NCI-H1436 treated with DMSO at 0.1 percent for 48 hours (cell line): ENCODE data around the gene TSPAN14.

Experiments
- DNase-seq: peaks from one replicate; lab custom pipeline; 2025; lab: John Stamatoyannopoulos, UW

The TSPAN14 gene

DNA sequence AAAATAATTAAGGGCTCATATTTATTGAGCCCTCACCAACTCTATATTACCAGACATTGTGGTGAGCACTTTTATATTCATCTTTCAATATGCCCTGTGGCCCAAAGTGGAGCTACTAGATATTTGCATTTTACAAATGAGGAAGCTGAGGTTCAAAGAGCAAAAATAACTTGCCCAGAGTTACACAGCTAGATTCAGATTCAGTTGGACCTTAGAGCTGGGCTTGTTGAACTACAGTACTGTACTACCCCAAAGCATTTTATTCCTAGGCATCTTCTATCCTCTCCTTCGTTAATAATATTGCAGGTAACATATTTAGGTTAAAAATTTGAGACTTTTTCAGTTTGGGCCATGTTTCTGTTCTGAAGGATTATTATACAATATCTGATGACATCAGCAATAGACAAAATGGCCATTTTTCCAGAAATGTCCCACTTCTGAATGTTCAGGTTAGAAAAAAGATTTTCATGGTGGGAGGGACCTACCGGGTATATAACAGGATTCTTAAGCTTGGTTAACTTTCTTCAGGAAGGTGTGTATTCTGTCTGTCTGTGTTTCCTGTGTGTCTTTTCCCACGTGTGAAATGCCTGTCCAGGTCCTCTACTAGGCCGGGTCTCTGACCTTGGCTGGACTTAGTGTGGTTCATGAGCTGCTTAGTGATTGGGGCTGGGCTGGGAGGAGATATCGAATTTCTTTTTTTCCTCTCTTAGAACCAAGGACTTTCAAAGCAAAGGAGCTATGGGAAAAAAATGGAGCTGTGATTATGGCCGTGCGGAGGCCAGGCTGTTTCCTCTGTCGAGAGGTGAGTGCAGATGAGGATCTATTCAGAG is 32.2 kb upstream of the TSPAN14 start:
- DNase-seq: no peak

DNA sequence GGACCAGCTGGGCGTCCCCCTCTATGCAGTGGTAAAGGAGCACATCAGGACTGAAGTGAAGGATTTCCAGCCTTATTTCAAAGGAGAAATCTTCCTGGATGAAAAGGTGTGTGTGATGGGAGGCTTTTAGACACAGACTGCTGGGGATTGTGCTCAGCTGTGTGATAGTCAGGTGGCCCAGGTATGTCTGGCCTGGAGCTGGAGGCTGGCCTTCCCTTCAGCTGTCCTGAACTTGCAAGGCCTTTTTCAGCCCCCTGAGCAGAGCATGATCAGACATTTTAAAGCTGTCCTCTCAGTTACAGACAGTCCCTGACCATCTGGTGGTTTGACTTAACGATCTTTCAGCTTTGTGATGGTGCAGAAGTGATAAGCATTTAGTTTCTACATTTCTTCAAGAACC is 28.2 kb upstream of the TSPAN14 start:
- DNase-seq: no peak

DNA sequence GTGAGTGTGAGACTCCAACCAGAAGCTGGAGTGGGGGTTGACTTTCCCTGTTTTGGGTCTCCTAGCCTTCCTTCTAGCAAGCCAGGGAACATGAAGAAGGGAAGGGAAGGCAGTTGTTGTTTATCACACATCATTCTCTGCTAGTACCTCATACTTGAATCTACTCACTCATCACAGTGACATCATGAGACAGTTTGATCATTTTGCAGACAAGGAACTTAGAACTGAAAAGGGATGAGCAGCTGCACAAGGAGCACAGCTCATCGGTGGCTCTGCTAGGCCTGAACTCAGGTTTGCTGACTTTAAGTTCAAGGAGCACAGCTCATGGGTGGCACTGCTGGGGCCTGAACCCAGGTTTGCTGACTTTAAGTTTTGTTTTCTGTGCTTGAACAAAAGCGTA is 26.6 kb upstream of the TSPAN14 start:
- DNase-seq: no peak

DNA sequence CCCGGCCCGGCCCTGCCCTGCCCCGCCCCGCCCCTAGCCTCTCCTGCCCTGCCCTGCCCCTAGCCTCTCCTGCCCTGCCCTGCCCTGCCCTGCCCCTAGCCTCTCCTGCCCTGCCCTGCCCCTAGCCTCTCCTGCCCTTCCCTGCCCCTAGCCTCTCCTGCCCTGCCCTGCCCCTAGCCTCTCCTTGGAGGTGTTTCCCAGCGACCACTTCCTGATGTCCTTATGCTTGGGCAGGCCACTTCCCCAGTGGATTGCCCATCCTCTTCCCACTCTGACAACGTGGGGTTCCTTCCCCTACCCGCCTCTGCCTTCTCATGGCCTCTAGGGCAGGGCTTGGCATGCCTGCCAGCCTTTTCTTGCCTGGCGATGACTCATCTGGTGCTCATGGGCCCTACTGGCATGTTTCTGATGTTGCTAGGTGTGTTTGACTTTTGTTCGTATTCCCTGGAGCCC is 24.6 kb upstream of the TSPAN14 start:
- DNase-seq: no peak

DNA sequence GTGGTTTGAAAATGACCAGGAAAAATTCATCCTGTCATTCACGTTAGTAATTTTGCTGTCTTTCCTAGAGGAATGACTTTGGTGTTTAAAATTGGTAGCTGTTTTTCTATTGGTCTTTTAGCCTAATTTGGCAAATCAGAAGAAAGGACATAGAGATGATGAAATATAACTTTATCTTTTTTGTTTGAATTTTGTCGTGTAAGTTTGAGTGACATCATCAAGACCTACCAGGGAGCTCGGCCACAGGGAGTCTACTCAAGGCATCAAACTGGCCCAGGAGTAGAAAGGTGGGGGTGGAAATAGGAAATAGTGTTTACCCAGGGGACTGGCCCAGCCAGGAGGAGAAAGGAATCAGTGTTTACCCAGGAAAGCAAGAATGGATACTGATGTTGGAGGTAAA is 21.0 kb upstream of the TSPAN14 start:
- no peak for DNase-seq

DNA sequence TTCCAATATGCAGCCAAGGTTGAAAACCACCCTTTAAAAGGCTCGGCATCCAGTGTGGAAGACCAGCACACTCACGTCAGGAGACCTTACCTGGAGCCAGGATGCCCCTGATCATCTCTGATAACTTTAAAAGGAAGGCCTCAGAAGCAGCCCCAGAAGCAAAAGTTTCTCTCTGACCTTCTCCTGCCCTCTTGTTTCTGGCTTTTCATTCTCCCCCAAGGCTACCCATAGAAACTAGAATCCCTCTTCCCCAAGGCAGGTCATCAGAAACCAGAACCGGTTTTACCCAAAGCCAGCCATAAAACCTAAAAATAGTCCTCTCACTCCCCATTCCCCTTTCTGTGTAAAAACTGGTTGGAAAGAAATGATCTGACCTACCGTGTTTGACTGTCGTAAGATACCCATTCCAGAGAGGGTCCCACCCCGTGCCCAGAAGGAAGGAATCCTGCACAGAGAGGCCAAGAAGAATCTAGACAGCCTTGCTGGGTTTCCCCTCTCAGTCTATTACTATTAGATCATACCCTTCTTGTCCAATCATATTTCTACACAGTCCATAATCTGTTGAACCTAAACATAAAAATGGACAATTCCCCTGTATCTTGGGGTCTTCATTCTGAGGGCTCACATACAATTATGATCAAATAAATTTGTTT is 17.5 kb upstream of the TSPAN14 start:
- DNase-seq: no peak

DNA sequence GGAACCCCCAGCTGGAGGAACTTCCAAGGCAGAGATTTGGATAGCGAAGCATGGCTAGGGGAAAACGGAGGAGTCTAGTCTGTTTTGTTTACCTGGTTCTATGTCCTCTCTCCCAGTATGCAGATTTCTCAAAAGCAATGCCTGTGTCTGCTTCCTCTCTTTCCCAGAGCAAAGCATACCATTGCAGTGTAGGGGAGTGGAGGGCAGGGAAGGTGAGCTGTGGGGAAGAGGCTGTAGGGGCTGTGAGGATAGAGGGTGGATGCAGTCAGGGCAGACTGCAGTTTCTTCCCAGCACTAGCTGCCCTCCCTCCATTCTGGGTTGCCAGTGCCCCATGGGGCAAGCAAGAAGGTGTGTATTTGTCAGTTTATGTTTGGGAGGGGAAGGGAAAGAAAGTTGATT is 16.9 kb upstream of the TSPAN14 start:
- no peak for DNase-seq

DNA sequence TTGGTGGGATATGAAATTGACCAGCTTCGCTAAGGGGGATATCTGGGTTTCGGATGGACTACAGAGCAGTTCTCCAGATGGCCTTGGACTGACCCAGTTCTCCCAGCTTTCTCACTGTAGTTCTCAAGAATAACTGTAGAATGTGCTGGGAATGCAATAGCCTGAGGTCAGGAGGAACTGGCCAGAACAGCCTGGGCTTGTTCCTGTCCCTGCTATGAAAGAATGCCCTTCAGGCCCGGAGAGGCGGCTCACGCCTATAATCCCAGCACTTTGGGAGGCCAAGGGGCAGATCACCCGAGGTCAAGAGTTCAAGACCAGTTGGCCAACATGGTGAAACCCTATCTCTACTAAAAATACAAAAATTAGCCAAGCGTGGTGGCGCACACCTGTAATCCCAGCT is 12.3 kb upstream of the TSPAN14 start:
- DNase-seq: no peak

DNA sequence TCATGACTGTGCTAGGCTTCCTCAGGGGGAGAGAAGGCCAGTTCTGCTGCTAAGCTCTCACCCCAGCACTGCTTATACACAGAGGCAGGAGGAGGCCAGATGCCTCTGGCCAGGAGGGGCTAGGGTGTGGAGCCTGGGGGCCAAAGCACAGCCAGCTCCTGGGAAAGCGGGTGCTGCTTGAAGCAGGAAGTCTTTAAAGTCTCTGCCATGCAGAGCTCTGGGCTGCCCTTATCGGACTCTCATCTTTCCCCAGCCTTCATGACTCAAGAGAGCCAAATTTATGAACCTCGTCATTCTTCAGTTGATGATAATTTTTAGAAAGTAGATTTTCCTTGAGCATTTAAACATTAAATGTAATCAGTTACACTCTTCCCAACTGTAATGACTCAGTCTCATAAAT is 11.2 kb upstream of the TSPAN14 start:
- no peak for DNase-seq

DNA sequence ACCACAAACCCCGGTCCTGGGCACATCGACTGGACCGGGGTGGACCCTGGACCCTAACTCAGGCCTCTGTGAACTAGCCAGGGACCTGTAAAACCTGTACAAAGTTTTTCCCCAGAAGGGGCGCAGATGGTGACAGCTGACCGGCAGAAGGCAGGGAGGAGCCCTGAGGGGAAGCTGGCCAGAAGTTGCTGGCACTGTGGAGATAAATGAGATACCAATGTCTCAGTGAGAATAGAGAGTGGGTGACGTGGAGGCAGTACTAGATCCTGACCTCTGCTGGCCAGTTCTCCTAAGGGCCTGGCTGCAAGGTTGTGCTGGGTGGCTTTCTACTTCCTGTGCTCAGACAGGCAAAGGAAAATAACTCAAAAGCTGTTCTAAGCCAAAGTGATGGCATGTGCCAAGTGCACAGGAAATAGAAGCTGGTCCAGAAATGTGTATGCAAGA is 10.6 kb upstream of the TSPAN14 start:
- no peak for DNase-seq

DNA sequence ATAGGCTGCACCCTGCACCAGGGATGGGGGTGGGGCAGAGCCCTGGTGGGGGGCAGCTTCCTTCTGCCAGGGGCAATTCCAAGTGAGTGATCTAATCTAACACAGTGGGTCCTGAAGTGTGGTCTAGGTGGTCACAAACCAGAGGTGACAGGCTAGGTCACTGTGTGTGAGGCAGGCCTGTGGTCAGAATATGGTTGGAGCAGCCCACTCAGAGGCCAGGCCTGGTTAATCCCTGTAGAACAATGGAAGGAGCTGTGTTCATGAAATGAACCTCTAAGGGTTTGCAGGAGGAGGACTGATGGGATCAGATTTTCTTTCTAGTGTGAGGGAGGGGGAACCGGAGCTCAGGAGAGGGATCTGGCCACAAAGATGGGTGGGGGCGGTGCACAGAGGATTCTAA is 10.0 kb upstream of the TSPAN14 start:
- DNase-seq: no peak

DNA sequence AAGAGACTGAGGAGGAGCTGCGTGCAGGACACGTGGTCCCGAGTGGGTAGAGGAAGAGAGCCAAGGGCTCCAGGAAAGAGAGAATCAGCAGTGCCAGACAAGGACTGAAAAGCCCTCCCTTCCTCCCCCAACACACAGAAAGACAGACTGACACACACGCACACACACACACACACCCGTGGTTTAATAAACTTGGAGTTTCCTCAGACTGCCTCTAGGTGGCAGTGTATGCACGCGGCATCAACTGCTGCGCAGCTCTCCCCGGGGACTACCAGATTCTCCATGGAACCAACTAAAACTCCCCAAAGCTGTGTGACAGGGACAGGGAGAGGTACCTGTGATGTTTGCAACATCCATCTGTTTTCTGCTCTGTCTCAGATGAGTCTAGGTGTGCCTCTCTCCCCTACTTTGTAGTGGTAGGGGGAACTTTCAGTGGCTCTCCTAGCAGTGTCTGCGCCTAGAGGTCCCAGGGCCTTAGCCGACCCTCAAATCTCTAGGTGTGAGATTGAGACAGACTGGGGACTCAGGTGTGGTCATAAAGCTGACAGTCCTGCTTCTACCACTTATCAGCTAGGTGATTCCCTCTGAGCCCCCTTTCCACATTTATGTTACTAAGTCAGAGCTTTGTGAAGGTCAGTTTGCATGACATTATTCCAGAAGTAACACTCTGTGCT is 9.3 kb upstream of the TSPAN14 start:
- DNase-seq: peak; percentile 11

DNA sequence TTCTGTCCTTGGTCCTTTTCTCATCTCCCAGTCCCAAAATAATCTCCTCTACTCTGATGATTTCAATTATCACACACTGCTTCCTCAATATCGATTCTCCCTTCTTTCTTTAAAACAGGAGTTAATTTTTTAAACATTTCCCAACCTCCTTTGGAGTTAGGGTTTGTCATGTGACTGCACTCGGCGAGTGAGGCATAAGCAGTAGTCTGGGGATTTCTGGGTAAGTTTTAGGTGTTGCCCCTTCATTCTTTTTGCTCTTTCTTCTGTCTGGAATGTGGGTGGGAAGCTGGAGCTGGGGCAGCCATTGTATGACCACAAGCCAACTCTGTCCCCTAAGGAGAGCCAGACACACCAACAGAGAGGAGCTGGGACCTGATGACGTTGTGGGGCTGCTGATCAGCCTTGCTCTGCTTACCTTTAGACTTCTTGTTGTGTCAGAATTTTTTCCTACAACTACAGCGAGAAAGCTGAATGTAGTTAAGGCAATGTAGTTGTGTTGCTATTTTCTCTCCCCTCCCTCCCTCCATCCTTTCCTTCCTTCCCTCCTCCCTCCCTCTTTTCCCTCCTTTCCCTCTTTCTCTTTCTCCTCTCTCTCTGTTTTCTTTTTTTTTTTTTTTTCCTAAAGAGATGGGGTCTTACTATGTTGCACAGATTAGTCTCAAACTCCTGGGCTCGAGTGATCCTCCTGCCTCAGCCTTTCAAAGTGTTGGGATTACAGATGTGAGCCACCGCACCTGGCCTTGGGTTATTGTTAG is 6.5 kb upstream of the TSPAN14 start:
- DNase-seq: no peak

DNA sequence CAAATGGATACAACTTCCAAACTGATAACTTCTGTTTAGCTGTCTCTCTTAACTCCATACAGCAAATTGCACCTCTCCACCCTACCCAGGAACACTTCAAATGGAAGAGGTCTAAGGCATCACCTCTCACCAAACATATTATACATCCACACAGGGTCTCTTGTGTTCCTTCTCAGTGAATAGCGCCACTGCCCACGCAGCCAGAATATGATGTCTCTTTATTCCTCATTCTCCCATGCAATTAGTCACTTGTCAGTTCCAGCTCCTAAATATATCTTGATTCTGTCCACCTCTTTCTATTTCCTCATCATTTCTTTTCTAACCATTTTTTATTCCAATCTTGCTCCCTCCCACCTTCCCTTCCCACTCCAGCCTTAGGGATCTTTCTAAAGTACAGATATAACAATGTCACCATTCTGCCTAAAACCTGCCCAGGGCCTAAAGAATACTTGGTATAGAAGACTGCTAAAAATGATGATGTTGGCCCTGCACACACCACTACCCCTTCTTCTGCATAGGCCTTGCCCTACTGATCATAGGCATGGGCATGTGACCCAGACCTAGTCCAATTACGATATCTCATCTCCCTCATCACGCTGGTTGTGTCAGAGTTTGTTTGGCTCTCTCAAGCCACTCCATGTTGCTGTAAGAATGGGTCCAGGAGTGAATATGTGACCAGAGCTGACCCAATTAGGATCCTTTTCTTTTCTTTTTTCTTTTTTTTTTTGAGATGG is 5.7 kb upstream of the TSPAN14 start:
- no peak for DNase-seq

DNA sequence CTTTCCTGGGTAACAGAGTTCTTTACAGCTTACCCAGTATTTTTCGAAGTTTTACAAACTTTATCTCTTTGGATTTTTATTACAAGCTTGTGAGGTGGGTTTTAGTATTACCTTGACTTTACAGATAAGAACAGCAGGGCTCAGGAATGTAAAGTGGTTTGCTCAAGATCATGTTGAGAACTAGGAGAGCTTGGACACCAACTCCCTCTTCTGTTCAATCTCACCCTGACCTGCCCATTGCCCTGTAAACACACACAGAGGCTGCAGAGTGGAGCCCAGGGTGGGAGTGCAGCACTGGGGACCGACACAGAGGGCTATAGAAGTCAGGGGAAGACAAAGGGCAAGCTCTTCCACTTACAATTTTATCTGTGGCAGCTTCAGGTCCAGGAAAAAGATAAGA is 4.6 kb upstream of the TSPAN14 start:
- no peak for DNase-seq

DNA sequence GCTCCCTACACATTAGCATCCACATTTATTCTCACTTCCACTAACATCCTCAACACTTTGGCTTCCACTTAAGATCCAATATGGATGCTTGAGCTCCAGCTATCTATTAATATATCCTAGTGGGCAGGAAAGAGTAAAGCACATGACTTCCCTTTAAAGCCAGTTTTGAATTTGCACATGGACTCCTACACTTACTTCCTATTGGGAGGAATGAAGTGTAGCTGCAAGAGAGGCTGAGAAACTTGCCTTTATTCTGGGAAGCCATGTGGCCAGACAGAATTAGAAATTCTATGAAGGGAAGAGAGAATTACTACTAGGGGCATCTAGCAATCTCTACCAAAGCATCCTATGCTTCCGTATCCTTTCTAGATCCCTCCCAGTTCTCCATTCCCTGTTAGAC is 3.0 kb upstream of the TSPAN14 start:
- no peak for DNase-seq

DNA sequence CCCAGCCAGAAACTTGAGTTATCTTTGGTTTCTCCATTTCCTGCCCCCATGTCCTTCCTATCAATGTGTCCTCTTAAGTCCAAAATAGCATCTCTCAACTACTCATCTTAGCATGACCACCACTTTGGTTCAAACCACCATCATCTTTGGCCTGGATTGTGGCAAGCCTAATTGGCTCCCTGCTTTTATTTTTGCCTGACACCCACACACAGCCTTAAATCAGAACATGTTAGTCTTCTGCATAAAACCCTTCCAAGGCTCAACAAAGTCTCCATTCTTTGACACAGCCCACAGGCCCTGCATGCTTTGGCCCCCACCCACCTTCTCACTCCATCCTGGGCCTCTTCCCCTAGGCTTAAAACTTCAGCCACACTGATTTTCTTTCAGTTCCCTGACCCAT is 2.0 kb upstream of the TSPAN14 start:
- DNase-seq: no peak

DNA sequence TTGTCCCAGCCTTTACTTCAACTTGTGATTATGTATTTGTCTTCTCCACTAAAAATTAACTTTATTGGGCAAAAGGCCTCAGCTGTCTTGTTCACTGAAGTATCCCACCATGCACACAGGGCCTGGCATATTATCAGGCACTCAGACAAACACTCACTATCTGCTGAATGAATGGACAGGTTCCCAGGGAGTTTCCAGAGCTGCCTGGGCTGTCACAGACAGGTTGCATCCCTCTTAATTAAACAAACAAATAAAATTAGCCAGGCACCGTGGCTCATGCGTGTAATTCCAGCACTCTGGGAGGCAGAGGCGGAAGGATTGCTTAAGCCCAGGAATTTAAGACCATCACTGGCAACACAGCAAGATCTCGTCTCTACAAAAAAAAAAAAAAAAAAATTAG is 1.5 kb upstream of the TSPAN14 start:
- no peak for DNase-seq

DNA sequence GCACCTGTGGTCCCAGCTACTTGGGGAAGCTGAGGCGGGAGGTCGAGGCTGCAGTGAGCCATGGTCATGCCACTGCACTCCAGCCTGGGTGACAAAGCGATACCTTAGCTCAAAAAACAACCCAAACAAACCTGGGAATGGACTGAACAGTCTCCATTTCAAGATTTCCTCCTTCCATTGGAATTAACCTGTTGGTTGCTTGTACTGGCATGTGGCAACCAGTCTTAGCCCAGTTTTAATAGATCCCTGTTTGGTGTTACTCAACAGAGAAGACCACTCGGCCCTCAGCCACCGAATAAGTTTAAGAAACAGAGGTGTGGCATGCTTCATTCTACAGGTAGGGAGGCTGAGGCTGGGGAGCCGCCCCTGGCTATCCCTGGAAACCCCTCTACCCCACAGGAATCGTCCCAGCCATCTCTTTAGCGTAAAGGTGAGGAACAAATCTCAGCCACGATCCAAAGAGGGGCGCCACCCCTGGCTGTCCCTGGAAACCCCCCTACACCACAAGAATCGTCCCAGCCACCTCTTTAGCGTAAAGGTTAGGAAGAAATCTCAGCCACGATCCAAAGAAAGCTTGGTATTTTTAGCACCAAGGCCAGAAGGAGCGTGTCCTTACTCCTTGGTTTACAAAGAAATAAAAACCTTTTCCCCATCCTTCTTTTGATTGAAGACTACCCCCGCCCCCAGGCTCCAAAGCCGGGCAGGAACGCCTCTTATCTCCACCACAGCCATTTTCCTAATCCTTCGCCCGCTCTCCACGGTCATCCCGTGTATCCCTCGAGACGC is 861 bp upstream of the TSPAN14 start:
- DNase-seq: no peak

DNA sequence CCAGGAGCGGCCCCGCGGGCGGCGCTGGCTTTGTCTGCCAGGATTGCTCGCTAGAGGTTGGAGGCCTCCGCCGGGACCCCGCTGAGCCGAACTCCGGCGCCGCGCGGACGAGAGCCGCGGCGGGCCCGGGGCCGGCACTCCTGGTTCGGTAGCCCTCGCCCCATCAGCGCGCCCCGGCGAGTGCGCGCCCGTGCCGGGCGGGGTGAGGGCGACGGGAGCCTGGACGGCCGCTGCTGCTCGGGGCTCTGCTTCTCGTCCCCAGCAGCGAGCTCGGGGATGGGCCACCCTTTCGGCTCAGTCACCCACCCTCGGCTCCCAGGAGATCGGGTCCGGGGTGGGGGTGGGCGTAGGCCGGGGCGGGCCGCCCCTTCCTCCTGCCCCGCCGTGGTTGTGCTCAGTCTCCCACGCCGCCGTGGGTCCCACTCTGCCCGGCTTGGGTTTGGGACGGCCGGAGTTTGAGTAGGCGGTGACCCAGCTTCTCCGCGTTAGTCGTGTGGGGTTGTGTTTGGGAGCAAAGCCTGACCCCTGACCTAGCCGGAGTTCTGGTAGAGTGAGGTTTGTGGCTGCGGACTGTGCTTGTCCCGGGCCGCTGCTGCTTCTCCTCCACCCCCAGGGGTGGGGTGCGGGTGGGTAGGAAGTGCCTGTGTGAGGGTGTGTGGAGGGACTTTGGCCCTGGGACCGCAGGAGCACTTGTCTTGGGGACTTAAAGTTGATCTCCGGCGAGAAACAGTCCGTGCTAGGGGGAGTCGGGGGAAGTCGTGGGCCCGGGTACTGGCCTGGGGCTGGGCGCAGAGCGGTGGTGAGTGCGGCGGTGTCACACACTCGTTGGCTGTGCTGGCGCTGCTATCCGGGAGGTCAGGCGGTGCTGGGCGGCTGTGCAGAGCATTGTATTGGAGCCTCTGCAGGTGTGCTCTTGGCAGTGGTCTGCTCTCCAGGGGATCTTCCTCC is 677 bp downstream of the TSPAN14 start:
- no peak for DNase-seq
